Ishikawa (cell line): ENCODE data around the gene AATK.

Experiments
- CEBPB ChIP-seq: IDR thresholded peaks from 2 replicates; pipeline ENCODE4 v1.6.1; 2012
- CREB1 ChIP-seq: IDR thresholded peaks from 2 replicates; pipeline ENCODE4 v1.6.1; 2012; ENCODE audit warnings: low read depth
- EGR1 ChIP-seq: IDR thresholded peaks from 2 replicates; pipeline ENCODE4 v1.6.1; 2012
- EP300 ChIP-seq: IDR thresholded peaks from 2 replicates; pipeline ENCODE4 v1.6.1; 2012; ENCODE audit warnings: borderline replicate concordance
- FOXM1 ChIP-seq: IDR thresholded peaks from 2 replicates; pipeline ENCODE4 v1.6.1; 2012; ENCODE audit warnings: low read depth, borderline replicate concordance
- NFIC ChIP-seq: IDR thresholded peaks from 2 replicates; pipeline ENCODE4 v1.6.1; 2012
- RAD21 ChIP-seq: IDR thresholded peaks from 2 replicates; pipeline ENCODE4 v1.6.1; 2012; ENCODE audit warnings: low read depth
- REST ChIP-seq: IDR thresholded peaks from 2 replicates; pipeline ENCODE4 v1.6.1; 2012; ENCODE audit warnings: low read depth, mild to moderate bottlenecking
- TAF1 ChIP-seq: IDR thresholded peaks from 2 replicates; pipeline ENCODE4 v1.6.1; 2012; ENCODE audit warnings: low read depth, mild to moderate bottlenecking
- TCF12 ChIP-seq: IDR thresholded peaks from 2 replicates; pipeline ENCODE4 v1.6.1; 2012; ENCODE audit warnings: low read depth
- TEAD4 ChIP-seq: IDR thresholded peaks from 2 replicates; pipeline ENCODE4 v1.6.1; 2012
- USF1 ChIP-seq: IDR thresholded peaks from 2 replicates; pipeline ENCODE4 v1.6.1; 2012
- YY1 ChIP-seq: IDR thresholded peaks from 2 replicates; pipeline ENCODE4 v1.6.1; 2012; ENCODE audit warnings: low read depth
- TF ChIP-seq, protein P1 (sequence below): IDR thresholded peaks from 2 replicates; pipeline ENCODE4 v1.6.1; 2012

GRCh38 chr17:81128338-81128737 is 37.7 kb downstream of the AATK start:
- TF ChIP-seq EP300 (no peak), NFIC (no peak), USF1 (no peak), TCF12 (no peak), EGR1 (no peak), TAF1 (no peak), YY1 (no peak), TEAD4 (no peak), RAD21 (no peak), FOXM1 (no peak), CREB1 (no peak), REST (no peak), CEBPB (no peak)
- TF ChIP-seq, protein P1, sequence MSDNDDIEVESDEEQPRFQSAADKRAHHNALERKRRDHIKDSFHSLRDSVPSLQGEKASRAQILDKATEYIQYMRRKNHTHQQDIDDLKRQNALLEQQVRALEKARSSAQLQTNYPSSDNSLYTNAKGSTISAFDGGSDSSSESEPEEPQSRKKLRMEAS, result no peak
